Natural killer cell (primary cell): ENCODE measurements around the gene P2RX4. TPM values are rescaled to one million over a fixed set of nuclear protein-coding genes. Genes with fewer than 3 reads are reported as not detected.

ENCODE experiments used
- ATAC-seq, 3 donors: fragments of 150-1000 bp in 2 of 3; fragments of 200-7000 bp in 1 of 3; cut with Tn5 transposase; 1 replicate in 1 of 3; 2 replicates in 2 of 3; pipeline ENCODE4 v1.10.0; 2021; ENCODE audit warnings: mild to moderate bottlenecking in 2 of 3, moderate library complexity in 2 of 3
- DNase-seq, 2 donors: peaks; one replicate each; pipeline versions ENCODE4 v3.0.0 to v3.0.0-alpha.2; 2013 to 2021; ENCODE audit warnings: mixed read lengths in 1 of 2
- H3K27ac ChIP-seq: one replicate; pipeline ENCODE4 v1.5.1; 2013; ENCODE audit warnings: mild to moderate bottlenecking, low read length
- H3K27me3 ChIP-seq: one replicate; pipeline ENCODE4 v1.6.1; 2013; ENCODE audit warnings: low read length; ENCODE audit not compliant: control insufficient read depth, insufficient read depth
- H3K36me3 ChIP-seq: one replicate; pipeline ENCODE4 v1.6.1; 2013; ENCODE audit warnings: low read length; ENCODE audit not compliant: control insufficient read depth, insufficient read depth
- H3K4me1 ChIP-seq: one replicate; pipeline ENCODE4 v1.6.1; 2013; ENCODE audit warnings: low read length; ENCODE audit not compliant: control insufficient read depth, insufficient read depth
- H3K4me3 ChIP-seq: one replicate; pipeline ENCODE4 v1.5.1; 2013; ENCODE audit warnings: low read length
- H3K9me3 ChIP-seq: one replicate; pipeline ENCODE4 v1.6.1; 2013; ENCODE audit warnings: low read length; ENCODE audit not compliant: control insufficient read depth, insufficient read depth
- H3K27ac Mint-ChIP-seq, 2 donors: one replicate each; pipeline ENCODE4 v1.8.0; 2022; ENCODE audit warnings: mild to moderate bottlenecking in 2 of 2, mixed read lengths in 2 of 2, moderate library complexity in 1 of 2
- H3K27me3 Mint-ChIP-seq, 2 donors: one replicate each; pipeline ENCODE4 v1.8.0; 2022; ENCODE audit warnings: low read depth in 2 of 2, mixed read lengths in 2 of 2
- H3K36me3 Mint-ChIP-seq: one replicate; pipeline ENCODE4 v1.8.0; 2022; ENCODE audit warnings: mixed read lengths
- H3K4me1 Mint-ChIP-seq, 2 donors: one replicate each; pipeline ENCODE4 v1.8.0; 2022; ENCODE audit warnings: mixed read lengths in 2 of 2
- H3K4me3 Mint-ChIP-seq: one replicate; pipeline ENCODE4 v1.8.0; 2022; ENCODE audit warnings: mild to moderate bottlenecking, moderate library complexity, mixed read lengths
- H3K9me3 Mint-ChIP-seq, 2 donors: one replicate each; pipeline ENCODE4 v1.8.0; 2022; ENCODE audit warnings: mixed read lengths in 2 of 2
- WGBS: methylation state at CpG from one replicate; pipeline ENCODE4 v1.1.7; 2013; ENCODE audit warnings: missing lambda C conversion rate; ENCODE audit not compliant: insufficient coverage; 5-methylcytosine and 5-hydroxymethylcytosine counted together
- intact Hi-C: fragments of 100-400 bp; cut with micrococcal nuclease; formaldehyde crosslinking; loops from one replicate; pipeline ENCODE4 v1.14.2; 2022
- total RNA-seq, 4 donors: library from RNA; stranded (reverse); fragments of 120-200 nt in 1 of 4; gene quantifications; one replicate each; pipeline versions ENCODE4 v1.2.3 to v1.2.4, GENCODE V29; 2013 to 2022
- TF ChIP-seq, protein P1 (sequence below): fragments of 200-600 bp; IDR thresholded peaks from one replicate; pipeline ENCODE4 v1.8.0; 2022; ENCODE audit warnings: antibody characterized with exemption

P2RX4 gene
- total RNA-seq, 3 donors from 2014 or later (not counting 1 experiment from before 2014, with no cell fraction given), result 34.8 to 39.3 (median 38.2) TPM

DNA sequence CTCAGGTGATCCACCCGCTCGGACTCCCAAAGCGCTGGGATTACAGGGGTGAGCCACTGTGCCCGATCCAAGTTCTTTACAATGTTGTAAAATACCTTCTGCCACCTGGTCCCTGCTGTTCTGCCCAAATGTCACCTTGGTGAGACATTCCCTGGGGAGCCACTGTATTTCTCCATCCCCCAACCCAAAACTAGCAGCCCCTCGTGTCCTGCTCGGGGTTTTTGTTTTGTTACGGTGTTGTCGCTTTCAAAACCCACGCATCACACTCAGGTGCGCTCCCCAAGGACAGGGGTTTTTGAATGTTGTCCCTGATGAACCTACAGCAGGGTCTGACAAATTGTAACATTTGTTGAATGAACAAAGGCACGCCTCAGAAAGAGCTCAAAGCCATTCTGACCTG lies 49.1 kb downstream of the P2RX4 start:
- ATAC-seq (no peak), DNase-seq (no peak)
- 97% methylated on average over 11 of the region's 11 CpGs for WGBS
- H3K9me3 ChIP-seq, result no peaks in the 10 kb centered on the region
- H3K4me3 ChIP-seq, result no peak overlapping the region
- H3K4me1 Mint-ChIP-seq, result no peaks in the 10 kb centered on the region
- no peaks in the 10 kb centered on the region for H3K9me3 Mint-ChIP-seq
- no peaks in the 10 kb centered on the region for H3K4me1 ChIP-seq
- H3K36me3 ChIP-seq, result peaks cover 25% of the 10 kb centered on the region
- H3K4me3 Mint-ChIP-seq, result no peak overlapping the region
- H3K27me3 Mint-ChIP-seq, result no peaks in the 10 kb centered on the region
- H3K27ac ChIP-seq, result no peak overlapping the region
- peaks cover 5% of the 10 kb centered on the region for H3K36me3 Mint-ChIP-seq
- H3K27me3 ChIP-seq, result no peaks in the 10 kb centered on the region
- intact Hi-C loops, result no loop called here
- no peak overlapping the region for H3K27ac Mint-ChIP-seq
- TF ChIP-seq, protein P1, sequence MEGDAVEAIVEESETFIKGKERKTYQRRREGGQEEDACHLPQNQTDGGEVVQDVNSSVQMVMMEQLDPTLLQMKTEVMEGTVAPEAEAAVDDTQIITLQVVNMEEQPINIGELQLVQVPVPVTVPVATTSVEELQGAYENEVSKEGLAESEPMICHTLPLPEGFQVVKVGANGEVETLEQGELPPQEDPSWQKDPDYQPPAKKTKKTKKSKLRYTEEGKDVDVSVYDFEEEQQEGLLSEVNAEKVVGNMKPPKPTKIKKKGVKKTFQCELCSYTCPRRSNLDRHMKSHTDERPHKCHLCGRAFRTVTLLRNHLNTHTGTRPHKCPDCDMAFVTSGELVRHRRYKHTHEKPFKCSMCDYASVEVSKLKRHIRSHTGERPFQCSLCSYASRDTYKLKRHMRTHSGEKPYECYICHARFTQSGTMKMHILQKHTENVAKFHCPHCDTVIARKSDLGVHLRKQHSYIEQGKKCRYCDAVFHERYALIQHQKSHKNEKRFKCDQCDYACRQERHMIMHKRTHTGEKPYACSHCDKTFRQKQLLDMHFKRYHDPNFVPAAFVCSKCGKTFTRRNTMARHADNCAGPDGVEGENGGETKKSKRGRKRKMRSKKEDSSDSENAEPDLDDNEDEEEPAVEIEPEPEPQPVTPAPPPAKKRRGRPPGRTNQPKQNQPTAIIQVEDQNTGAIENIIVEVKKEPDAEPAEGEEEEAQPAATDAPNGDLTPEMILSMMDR, result no peak

DNA sequence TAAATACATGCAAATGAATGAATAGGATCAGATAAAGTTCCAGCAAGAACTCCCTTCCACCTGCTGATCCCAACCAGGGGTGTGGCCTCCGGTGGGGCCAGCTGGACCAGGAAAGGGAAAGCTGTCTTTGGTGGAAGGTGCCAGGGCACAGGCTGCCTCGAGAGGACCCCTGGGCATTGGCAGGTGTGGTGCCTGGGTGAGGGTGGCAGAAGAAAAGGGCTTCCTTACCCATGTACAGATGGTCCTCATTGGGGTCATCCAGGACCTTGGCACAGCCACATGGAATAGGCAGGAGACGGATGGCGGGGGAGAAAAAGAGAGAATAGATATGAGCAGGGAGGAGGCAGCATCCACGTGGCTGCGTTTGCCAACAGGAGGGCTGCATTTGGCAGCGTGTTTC lies 50.2 kb downstream of the P2RX4 start:
- WGBS, result over 99% methylated on average over 7 of the region's 7 CpGs
- no peaks in the 10 kb centered on the region for H3K4me1 ChIP-seq
- H3K27ac ChIP-seq, result no peak overlapping the region
- Mint-ChIP-seq H3K36me3 (peaks cover 5% of the 10 kb centered on the region), H3K4me1 (no peaks in the 10 kb centered on the region), H3K27me3 (no peaks in the 10 kb centered on the region), H3K27ac (peak overlapping the region in 1 of 2 donors; percentile 45), H3K9me3 (no peaks in the 10 kb centered on the region), H3K4me3 (no peak overlapping the region)
- no peak for DNase-seq
- no peaks in the 10 kb centered on the region for H3K27me3 ChIP-seq
- H3K9me3 ChIP-seq, result no peaks in the 10 kb centered on the region
- intact Hi-C loops, result no loop called here
- H3K4me3 ChIP-seq, result no peak overlapping the region
- no peak for ATAC-seq
- H3K36me3 ChIP-seq, result peaks cover 20% of the 10 kb centered on the region
- TF ChIP-seq, protein P1, result no peak

DNA sequence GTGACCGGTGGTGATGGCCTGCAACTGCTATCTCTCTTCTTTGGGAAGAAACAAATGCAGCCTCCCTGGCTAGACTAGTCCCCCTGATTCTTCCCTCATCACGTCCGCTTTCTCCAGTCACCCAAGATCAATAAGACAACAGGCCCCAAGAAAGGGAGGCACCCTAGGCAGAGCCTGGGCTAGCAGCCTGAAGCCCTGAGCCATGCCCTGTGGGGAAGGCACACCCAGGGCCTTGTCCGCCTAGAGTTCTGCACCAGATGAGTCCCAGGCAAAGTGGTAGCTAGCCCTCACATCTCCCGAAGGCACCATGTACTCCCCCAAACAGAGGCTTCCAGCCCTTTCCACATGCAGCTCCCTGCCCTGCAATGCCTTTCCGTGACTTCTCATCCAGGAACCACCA lies 51.5 kb downstream of the P2RX4 start:
- DNase-seq (no peak), ATAC-seq (no peak)
- 97% methylated on average over 6 of the region's 6 CpGs for WGBS
- Mint-ChIP-seq H3K4me3 (no peak overlapping the region), H3K9me3 (no peaks in the 10 kb centered on the region), H3K27me3 (no peaks in the 10 kb centered on the region), H3K27ac (no peak overlapping the region), H3K36me3 (peaks cover 5% of the 10 kb centered on the region), H3K4me1 (no peaks in the 10 kb centered on the region)
- H3K36me3 ChIP-seq, result peaks cover 26% of the 10 kb centered on the region
- H3K9me3 ChIP-seq, result no peaks in the 10 kb centered on the region
- no peak overlapping the region for H3K27ac ChIP-seq
- TF ChIP-seq, protein P1, result no peak
- intact Hi-C loops, result no loop called here
- H3K4me1 ChIP-seq, result no peaks in the 10 kb centered on the region
- no peaks in the 10 kb centered on the region for H3K27me3 ChIP-seq
- H3K4me3 ChIP-seq, result no peak overlapping the region

DNA sequence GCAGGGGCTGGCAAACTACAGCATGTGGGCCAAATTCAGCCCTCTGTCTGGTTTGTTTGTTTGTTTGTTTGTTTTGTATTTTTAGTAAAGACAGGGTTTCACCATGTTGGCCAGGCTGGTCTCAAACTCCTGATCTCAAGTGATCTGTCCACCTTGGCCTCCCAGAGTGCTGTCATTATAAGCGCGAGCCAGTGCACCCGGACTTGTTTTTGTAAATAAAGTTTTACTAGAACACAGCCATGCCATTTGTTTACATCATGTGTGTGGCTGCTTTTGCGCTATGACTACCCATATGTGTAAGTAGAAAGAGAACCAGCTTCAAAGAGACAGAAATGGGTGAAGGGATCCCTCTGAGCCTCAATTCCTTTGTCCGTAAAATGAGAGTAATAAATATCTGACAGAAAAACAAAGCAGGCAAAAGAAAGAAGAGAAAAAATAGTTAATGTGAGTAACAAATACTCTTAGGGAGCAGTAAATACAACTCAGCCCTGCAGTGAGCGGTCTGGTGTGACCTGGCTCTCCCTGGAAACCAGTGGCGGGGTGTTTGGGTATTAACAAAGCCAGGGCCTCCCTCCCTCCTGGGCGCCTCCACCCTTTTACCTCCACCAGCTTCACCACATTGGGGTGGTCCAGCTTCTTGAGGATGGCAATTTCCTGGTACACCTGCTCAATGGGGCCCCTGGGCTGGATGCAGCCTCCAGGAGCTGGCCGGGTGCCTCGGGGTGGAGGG lies 53.4 kb downstream of the P2RX4 start:
- Histone ChIP-seq H3K36me3 (peaks cover 29% of the 10 kb centered on the region), H3K9me3 (no peaks in the 10 kb centered on the region), H3K4me3 (no peak overlapping the region), H3K27ac (no peak overlapping the region), H3K27me3 (no peaks in the 10 kb centered on the region), H3K4me1 (no peaks in the 10 kb centered on the region)
- Mint-ChIP-seq H3K36me3 (peaks cover 5% of the 10 kb centered on the region), H3K4me1 (no peaks in the 10 kb centered on the region), H3K4me3 (no peak overlapping the region), H3K27me3 (no peaks in the 10 kb centered on the region), H3K9me3 (no peaks in the 10 kb centered on the region), H3K27ac (no peak overlapping the region)
- intact Hi-C loops, result no loop called here
- DNase-seq (no peak), ATAC-seq (no peak)
- TF ChIP-seq, protein P1, result no peak
- 94% methylated on average over 9 of the region's 10 CpGs for WGBS
